GM12865 (cell line): ENCODE results near the gene KRT3.

ENCODE experiments used
- DNase-seq: peaks from one replicate; pipeline ENCODE4 v3.0.0; 2010; ENCODE audit warnings: low read depth
- H3K4me3 ChIP-seq: 2 replicates; pipeline ENCODE4 v1.5.1; 2011; ENCODE audit warnings: mild to moderate bottlenecking, low read depth, low read length, control low read depth
- CTCF ChIP-seq: IDR thresholded peaks from 2 replicates; pipeline ENCODE4 v1.5.1; 2011; ENCODE audit warnings: low read length, control low read depth, low read depth, inconsistent platforms; ENCODE audit not compliant: insufficient read depth; ENCODE audit errors: missing control alignments

KRT3 gene

GRCh38 chr12:52802442-52802841, 6.5 kb upstream of the KRT3 start:
- no peak for DNase-seq
- H3K4me3 ChIP-seq, result no peak overlapping the region
- TF ChIP-seq CTCF, result no peak

- no peak for DNase-seq
- H3K4me3 ChIP-seq, result no peak overlapping the region
- no peak for TF ChIP-seq CTCF
Measured at GRCh38 chr12:52801773-52802172, 5.9 kb upstream of the KRT3 start.

GRCh38 chr12:52800259-52800917, 4.5 kb upstream of the KRT3 start:
- no peak for DNase-seq
- no peak overlapping the region for H3K4me3 ChIP-seq
- TF ChIP-seq CTCF, result no peak

- no peak overlapping the region for H3K4me3 ChIP-seq
- TF ChIP-seq CTCF, result no peak
- no peak for DNase-seq
Measured at GRCh38 chr12:52799505-52800211, 3.7 kb upstream of the KRT3 start.

GRCh38 chr12:52798671-52799504, 3.0 kb upstream of the KRT3 start:
- no peak for DNase-seq

GRCh38 chr12:52798003-52798670, 2.2 kb upstream of the KRT3 start:
- H3K4me3 ChIP-seq, result no peak overlapping the region
- DNase-seq, result no peak
- no peak for TF ChIP-seq CTCF

More at GRCh38 chr12:52798671-52799504, 3.0 kb upstream of the KRT3 start:
- H3K4me3 ChIP-seq, result no peak overlapping the region
- TF ChIP-seq CTCF, result no peak
